DOHH2 (cell line): ENCODE results near the gene MOB3C.
A peak's percentile ranks its signal among the peaks of the same experiment; 100 is the strongest.

Source experiments
- H3F3A ChIP-seq: fragments of 200-600 bp; sonication (generic), shearing (Covaris generic); 2 replicates; pipeline ENCODE4 v1.6.0; 2016; ENCODE audit warnings: antibody characterized with exemption, mild to moderate bottlenecking; ENCODE audit not compliant: control insufficient read depth, insufficient read depth
- H3K27ac ChIP-seq: fragments of 200-600 bp; sonication (generic); 2 replicates; pipeline ENCODE4 v1.5.1; 2014; ENCODE audit warnings: low read depth, mild to moderate bottlenecking, low read length, moderate library complexity
- H3K27me3 ChIP-seq: fragments of 200-600 bp; sonication (generic); 2 replicates; pipeline ENCODE4 v1.6.1; 2014; ENCODE audit warnings: mild to moderate bottlenecking, low read length, mixed read lengths; ENCODE audit not compliant: control insufficient read depth
- H3K36me3 ChIP-seq: fragments of 200-600 bp; sonication (generic); 2 replicates; pipeline ENCODE4 v1.6.1; 2014; ENCODE audit warnings: mild to moderate bottlenecking, low read length, moderate library complexity, mixed read lengths; ENCODE audit not compliant: control insufficient read depth
- H3K4me1 ChIP-seq: fragments of 200-600 bp; sonication (generic); 2 replicates; pipeline ENCODE4 v1.6.1; 2014; ENCODE audit warnings: mild to moderate bottlenecking, low read length, mixed read lengths; ENCODE audit not compliant: control insufficient read depth
- H3K4me2 ChIP-seq: fragments of 200-600 bp; sonication (generic); 2 replicates; pipeline ENCODE4 v1.6.0; 2014; ENCODE audit warnings: mild to moderate bottlenecking, low read length, moderate library complexity
- H3K4me3 ChIP-seq: fragments of 200-600 bp; sonication (generic); 2 replicates; pipeline ENCODE4 v1.5.1; 2014; ENCODE audit warnings: mild to moderate bottlenecking, low read length, mixed read lengths
- H3K79me2 ChIP-seq: fragments of 200-600 bp; sonication (generic); 2 replicates; pipeline ENCODE4 v1.6.1; 2014; ENCODE audit warnings: mild to moderate bottlenecking, low read length, mixed read lengths; ENCODE audit not compliant: control insufficient read depth
- H3K9me2 ChIP-seq: fragments of 200-600 bp; sonication (generic); replicated peaks from 2 replicates; pipeline ENCODE4 v1.6.1; 2014; ENCODE audit warnings: mild to moderate bottlenecking, low read length, mixed read lengths; ENCODE audit not compliant: control insufficient read depth
- H3K9me3 ChIP-seq: fragments of 200-600 bp; sonication (generic); 2 replicates; pipeline ENCODE4 v1.6.1; 2014; ENCODE audit warnings: antibody characterized with exemption, low read length, mixed read lengths; ENCODE audit not compliant: control insufficient read depth, insufficient read depth
- H4K20me1 ChIP-seq: fragments of 200-600 bp; sonication (generic); 2 replicates; pipeline ENCODE4 v1.6.0; 2014; ENCODE audit warnings: low read depth, mild to moderate bottlenecking, antibody characterized with exemption, low read length, moderate library complexity; ENCODE audit not compliant: control insufficient read depth, insufficient read depth
- CTCF ChIP-seq: fragments of 200-600 bp; sonication (generic); IDR thresholded peaks from one replicate; pipeline ENCODE4 v1.5.1; 2014; ENCODE audit warnings: antibody characterized with exemption, mild to moderate bottlenecking, low read depth, low read length; ENCODE audit not compliant: poor library complexity, severe bottlenecking
- EZH2phosphoT487 ChIP-seq: fragments of 200-600 bp; sonication (generic); IDR thresholded peaks from 2 replicates; pipeline ENCODE4 v1.6.1; 2017; ENCODE audit warnings: borderline replicate concordance, mild to moderate bottlenecking, antibody characterized with exemption, low read length, moderate library complexity, mixed read lengths

MOB3C gene

GRCh38 chr1:46619656-46620258, 3.1 kb upstream of the MOB3C start:
- no peak overlapping the region for H3K27ac ChIP-seq
- H3F3A ChIP-seq, result peaks cover 8% of the 10 kb centered on the region
- no peak overlapping the region for H3K4me3 ChIP-seq
- no peaks in the 10 kb centered on the region for H3K79me2 ChIP-seq
- H4K20me1 ChIP-seq, result 0 out of 2 replicates have a peak, but pooled peaks cover 5% of the 10 kb centered on the region
- H3K36me3 ChIP-seq, result no peaks in the 10 kb centered on the region
- no peaks in the 10 kb centered on the region for H3K9me3 ChIP-seq
- H3K27me3 ChIP-seq, result peaks cover 21% of the 10 kb centered on the region
- H3K4me2 ChIP-seq, result peak overlapping the region; percentile 48; the same call in 1 of the 2 replicates
- H3K9me2 ChIP-seq, result no peaks in the 10 kb centered on the region
- TF ChIP-seq CTCF (no peak), EZH2phosphoT487 (no peak)
- H3K4me1 ChIP-seq, result peaks cover 41% of the 10 kb centered on the region

- Histone ChIP-seq H3K9me2 (no peaks in the 10 kb centered on the region), H3K36me3 (no peaks in the 10 kb centered on the region), H3K79me2 (no peaks in the 10 kb centered on the region), H3K27me3 (peaks cover 21% of the 10 kb centered on the region), H3K4me2 (peak overlapping the region; percentile 48), H3K4me3 (peak overlapping the region; percentile 24), H3K4me1 (peaks cover 45% of the 10 kb centered on the region), H3K9me3 (no peaks in the 10 kb centered on the region), H3K27ac (peak overlapping the region; percentile 36), H4K20me1 (no peaks in the 10 kb centered on the region), H3F3A (peaks cover 8% of the 10 kb centered on the region)
- TF ChIP-seq CTCF (no peak), EZH2phosphoT487 (no peak)
Measured at GRCh38 chr1:46618754-46619415, 2.3 kb upstream of the MOB3C start.

GRCh38 chr1:46617833-46618232, 1.2 kb upstream of the MOB3C start:
- Histone ChIP-seq H3K36me3 (no peaks in the 10 kb centered on the region), H3K9me2 (no peaks in the 10 kb centered on the region), H3K4me2 (0 out of 2 replicates have a peak overlapping the region, but pooled peaks have one; percentile 93), H3K79me2 (no peaks in the 10 kb centered on the region), H3K9me3 (no peaks in the 10 kb centered on the region), H3K27ac (no peak overlapping the region), H3K27me3 (peaks cover 21% of the 10 kb centered on the region), H3K4me1 (peaks cover 50% of the 10 kb centered on the region), H3F3A (peaks cover 8% of the 10 kb centered on the region), H3K4me3 (no peak overlapping the region), H4K20me1 (no peaks in the 10 kb centered on the region)
- no peak for TF ChIP-seq EZH2phosphoT487
- TF ChIP-seq CTCF, result no peak
